Erythroblast (primary cell): ENCODE results near the gene TUBA4B.

ENCODE experiments used
- GATA1 ChIP-seq: IDR thresholded peaks from 2 replicates; pipeline ENCODE4 v1.6.1; 2011; ENCODE audit warnings: low read depth, mild to moderate bottlenecking, control low read depth, low read length, moderate library complexity
- POLR2A ChIP-seq: IDR thresholded peaks from 2 replicates; pipeline ENCODE4 v1.6.1; 2011; ENCODE audit warnings: mild to moderate bottlenecking, low read length

- TF ChIP-seq POLR2A (no peak), GATA1 (no peak)
Measured at GRCh38 chr2:219282375-219282774, 29.3 kb downstream of the TUBA4B start.
